Subcutaneous abdominal adipose tissue (tissue), 5 donors: ENCODE results near the gene TBC1D26.
"Not testable (repeated sequence)": the region's sequence is repeated elsewhere in the genome, so short reads cannot be mapped to it uniquely, and the experiment has no call there.

Experiments
- H3K27ac ChIP-seq: one replicate; pipeline ENCODE4 v1.7.0; 2013; ENCODE audit warnings: low read depth, mild to moderate bottlenecking, inconsistent platforms, low read length, moderate library complexity
- H3K27me3 ChIP-seq, 5 donors: one replicate each; pipeline ENCODE4 v1.7.0; 2013; ENCODE audit warnings: low read length in 5 of 5, inconsistent platforms in 1 of 5; ENCODE audit not compliant: control insufficient read depth in 5 of 5, insufficient read depth in 4 of 5
- H3K36me3 ChIP-seq, 5 donors: one replicate each; pipeline ENCODE4 v1.7.0; 2013; ENCODE audit warnings: low read length in 5 of 5; ENCODE audit not compliant: control insufficient read depth in 5 of 5, insufficient read depth in 5 of 5
- H3K4me1 ChIP-seq, 5 donors: one replicate each; pipeline ENCODE4 v1.7.0; 2013; ENCODE audit warnings: low read length in 5 of 5, mild to moderate bottlenecking in 3 of 5, moderate library complexity in 1 of 5; ENCODE audit not compliant: control insufficient read depth in 5 of 5, insufficient read depth in 5 of 5
- H3K4me3 ChIP-seq, 5 donors: one replicate each; pipeline ENCODE4 v1.7.0; 2013; ENCODE audit warnings: low read length in 5 of 5, low read depth in 1 of 5
- H3K9ac ChIP-seq, 5 donors: one replicate each; pipeline ENCODE4 v1.7.0; 2013; ENCODE audit warnings: low read length in 5 of 5, mild to moderate bottlenecking in 4 of 5, moderate library complexity in 3 of 5
- H3K9me3 ChIP-seq, 5 donors: one replicate each; pipeline ENCODE4 v1.7.0; 2013; ENCODE audit warnings: low read length in 5 of 5; ENCODE audit not compliant: control insufficient read depth in 5 of 5
- donor health status: healthy.
- donor health status: healthy.
- donor health status: healthy.
- donor health status: healthy.
- donor health status: healthy.

Gene TBC1D26

DNA sequence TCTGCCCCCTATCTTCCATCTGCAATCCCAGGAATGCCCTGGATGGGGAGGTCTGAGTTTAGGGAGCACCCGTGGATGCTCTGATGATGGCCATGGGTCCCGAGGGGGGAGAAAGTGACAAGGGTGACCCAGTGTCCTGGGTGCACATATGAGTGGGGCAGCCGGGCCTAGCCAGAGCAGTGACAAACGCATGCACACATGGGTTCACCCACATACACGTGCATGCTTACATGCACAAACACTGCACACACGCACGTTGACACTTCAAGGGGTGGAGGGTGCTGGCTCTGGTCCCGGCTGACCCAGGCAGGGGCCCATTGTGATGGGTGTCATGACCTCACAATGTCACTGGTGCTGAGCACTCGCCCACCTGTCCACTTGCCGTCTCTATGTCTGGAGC is at the start of gene TBC1D26:
TSS of gene TBC1D26 (plus strand) at position 384 of the 400 bp plus-strand sequence. CDS start 3,066 bp downstream, outside the sequence.
- not testable (repeated sequence) for H3K27me3 ChIP-seq, H3K36me3 ChIP-seq, H3K4me3 ChIP-seq, H3K9me3 ChIP-seq, H3K4me1 ChIP-seq, H3K27ac ChIP-seq, H3K9ac ChIP-seq

- H3K4me1 ChIP-seq, H3K27ac ChIP-seq, H3K9me3 ChIP-seq, H3K36me3 ChIP-seq, H3K27me3 ChIP-seq, H3K9ac ChIP-seq: not testable (repeated sequence)
- H3K4me3 ChIP-seq: peak overlapping the region in 1 of 5 donors; percentile 74
Observed at GRCh38 chr17:15683135-15683534, 48.9 kb upstream of the TBC1D26 start.

DNA sequence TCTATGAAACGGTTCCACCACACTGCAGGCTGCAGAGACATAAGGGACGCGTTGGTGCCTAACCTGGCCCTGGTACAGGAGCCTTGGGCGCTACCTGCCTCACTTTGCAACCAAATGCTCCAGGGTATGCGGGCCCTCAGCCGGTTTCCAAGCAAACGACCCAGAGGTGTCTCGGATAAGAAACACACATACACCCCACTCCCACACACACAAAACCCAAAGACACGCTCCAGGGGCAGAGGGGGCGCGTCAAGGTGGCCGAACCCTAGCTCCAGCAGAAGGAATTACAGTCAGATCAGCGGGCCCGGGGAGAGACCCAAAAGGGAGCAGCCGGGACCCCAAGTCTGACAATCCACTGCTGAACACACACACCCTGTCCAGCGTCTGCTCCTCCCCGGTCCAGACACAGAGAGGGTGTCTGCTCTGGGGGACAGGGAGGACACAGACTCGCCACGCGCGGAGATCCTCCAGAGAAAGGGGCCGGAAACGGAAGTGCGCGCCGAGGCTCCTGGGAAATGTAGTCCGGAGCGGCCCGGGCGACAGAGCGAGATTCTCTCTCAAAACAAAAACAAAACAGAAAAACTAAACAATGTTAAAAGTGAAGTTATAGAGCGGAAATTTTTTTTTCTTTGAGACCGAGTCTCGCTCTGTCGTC is 48.1 kb upstream of the TBC1D26 start, which contains the start of gene TRIM16:
TSS of gene TRIM16 (minus strand) at position 488 of the 655 bp plus-strand sequence. CDS start 32,702 bp downstream, outside the sequence.
- H3K4me1 ChIP-seq, H3K27ac ChIP-seq, H3K9me3 ChIP-seq, H3K36me3 ChIP-seq, H3K27me3 ChIP-seq: not testable (repeated sequence)
- Histone ChIP-seq H3K9ac (peak within 1 kb of the TSS in 4 of 5 donors; percentile 70 to 80 (median 74)), H3K4me3 (peak within 1 kb of the TSS; percentile 58 to 87 (median 74))

- H3K9me3 ChIP-seq, H3K27me3 ChIP-seq, H3K27ac ChIP-seq, H3K4me1 ChIP-seq, H3K36me3 ChIP-seq, H3K9ac ChIP-seq, H3K4me3 ChIP-seq: not testable (repeated sequence)
Observed at GRCh38 chr17:15687494-15687893, 44.6 kb upstream of the TBC1D26 start.

- peak overlapping the region; percentile 62 to 72 (median 63) for H3K4me3 ChIP-seq
- not testable (repeated sequence) for H3K27me3 ChIP-seq, H3K9me3 ChIP-seq, H3K36me3 ChIP-seq, H3K27ac ChIP-seq, H3K4me1 ChIP-seq
- peak overlapping the region in 2 of 5 donors; percentile 25 to 40 for H3K9ac ChIP-seq
Observed at GRCh38 chr17:15698967-15699366, 33.1 kb upstream of the TBC1D26 start.

- peak within 1 kb of the TSS in 3 of 5 donors; percentile 25 to 51 (median 40) for H3K9ac ChIP-seq
- not testable (repeated sequence) for H3K27ac ChIP-seq, H3K4me1 ChIP-seq, H3K9me3 ChIP-seq, H3K27me3 ChIP-seq, H3K36me3 ChIP-seq
- H3K4me3 ChIP-seq: peak within 1 kb of the TSS; percentile 62 to 72 (median 63)
Observed at GRCh38 chr17:15699413-15699924, 32.6 kb upstream of the TBC1D26 start, which contains the start of gene ZNF286A. Gene ZNF286A (plus strand): TSS chr17:15699752. CDS start chr17:15700330, 578 bp downstream.

- H3K9me3 ChIP-seq, H3K27ac ChIP-seq: not testable (repeated sequence)
Observed at GRCh38 chr17:15699937-15700336, 32.1 kb upstream of the TBC1D26 start.

GRCh38 chr17:15704239-15704638 is 27.8 kb upstream of the TBC1D26 start:
- H3K27me3 ChIP-seq, H3K9ac ChIP-seq, H3K9me3 ChIP-seq, H3K4me3 ChIP-seq, H3K4me1 ChIP-seq, H3K27ac ChIP-seq: not testable (repeated sequence)
- peaks cover 4 to 14% (median 12%) of the 10 kb centered on the region in 5 donors for H3K36me3 ChIP-seq

More at GRCh38 chr17:15699937-15700336, 32.1 kb upstream of the TBC1D26 start:
- H3K27me3 ChIP-seq, H3K9ac ChIP-seq, H3K4me1 ChIP-seq, H3K36me3 ChIP-seq: not testable (repeated sequence)
- H3K4me3 ChIP-seq: peak overlapping the region in 4 of 5 donors; percentile 62 to 72 (median 66)

DNA sequence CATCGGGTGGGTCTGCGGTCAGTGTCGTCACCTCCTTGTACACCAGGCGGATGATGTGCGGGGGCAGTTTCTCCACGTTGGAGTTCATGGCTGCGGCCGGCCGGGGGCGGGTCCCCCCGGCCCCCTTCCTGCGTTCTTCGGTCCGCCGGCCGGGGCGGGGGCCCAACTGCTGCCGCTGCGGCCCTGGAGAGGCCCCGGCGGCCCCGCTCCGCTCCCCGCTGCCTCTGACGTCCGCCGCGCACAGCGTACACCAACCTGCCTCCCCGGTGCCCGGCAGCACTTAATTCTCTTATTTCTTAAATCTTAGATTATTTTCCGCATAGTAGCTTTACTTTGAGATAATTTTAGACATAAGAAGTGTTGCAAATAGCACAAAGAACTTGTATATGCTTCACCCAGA is 27.3 kb upstream of the TBC1D26 start:
- H3K27me3 ChIP-seq, H3K27ac ChIP-seq, H3K4me1 ChIP-seq, H3K4me3 ChIP-seq, H3K9me3 ChIP-seq, H3K9ac ChIP-seq: not testable (repeated sequence)
- peaks cover 4 to 14% (median 12%) of the 10 kb centered on the region in 5 donors for H3K36me3 ChIP-seq

DNA sequence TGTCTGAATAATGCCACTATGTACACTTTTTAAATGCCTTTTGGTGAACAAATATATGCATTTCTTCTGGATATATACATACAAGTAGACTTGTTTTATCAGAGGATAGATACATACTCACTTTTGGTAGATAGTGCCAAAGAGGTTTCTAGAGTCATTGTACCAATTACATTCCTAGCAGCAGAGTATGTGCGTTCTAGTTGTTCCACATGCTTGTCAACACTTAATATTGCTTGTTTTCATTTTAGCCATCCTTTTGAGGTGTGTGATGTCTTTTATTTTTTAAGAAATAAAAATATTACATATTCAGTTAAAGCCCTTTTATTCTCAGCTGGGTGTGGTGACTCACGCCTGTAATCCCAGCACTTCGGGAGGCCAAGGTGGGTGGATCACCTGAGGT is 23.2 kb upstream of the TBC1D26 start:
- not testable (repeated sequence) for H3K4me3 ChIP-seq, H3K27ac ChIP-seq, H3K9ac ChIP-seq, H3K27me3 ChIP-seq, H3K4me1 ChIP-seq
- peaks cover 4 to 16% (median 12%) of the 10 kb centered on the region in 5 donors for H3K36me3 ChIP-seq
- peaks cover 0 to 10% (median 0%) of the 10 kb centered on the region in 5 donors for H3K9me3 ChIP-seq
